Neuronal stem cell (in vitro differentiated cells): Measurements from ENCODE around the gene RGS6.

ENCODE experiments used
- DNase-seq: peaks from one replicate; pipeline ENCODE4 v3.0.0-alpha.2; 2013; ENCODE audit warnings: low spot score
- H2AFZ ChIP-seq: one replicate; pipeline ENCODE4 v1.6.1; 2013; ENCODE audit warnings: mild to moderate bottlenecking, low read length, inconsistent platforms
- H2AK5ac ChIP-seq: 2 replicates; pipeline ENCODE4 v1.6.1; 2013; ENCODE audit warnings: low read depth, mild to moderate bottlenecking, inconsistent platforms, low read length, moderate library complexity, mixed read lengths
- H2BK120ac ChIP-seq: 2 replicates; pipeline ENCODE4 v1.6.1; 2013; ENCODE audit warnings: low read depth, mild to moderate bottlenecking, inconsistent platforms, low read length, moderate library complexity, mixed read lengths
- H2BK12ac ChIP-seq: one replicate; pipeline ENCODE4 v1.6.1; 2013; ENCODE audit warnings: low read length, inconsistent platforms
- H2BK15ac ChIP-seq: 2 replicates; pipeline ENCODE4 v1.6.1; 2013; ENCODE audit warnings: mild to moderate bottlenecking, low read length, inconsistent platforms, mixed read lengths
- H2BK5ac ChIP-seq: one replicate; pipeline ENCODE4 v1.6.1; 2013; ENCODE audit warnings: inconsistent platforms, mild to moderate bottlenecking, low read length, moderate library complexity
- H3K14ac ChIP-seq: one replicate; pipeline ENCODE4 v1.6.1; 2013; ENCODE audit warnings: low read length, inconsistent platforms
- H3K18ac ChIP-seq: 2 replicates; pipeline ENCODE4 v1.6.1; 2013; ENCODE audit warnings: low read length, inconsistent platforms
- H3K23ac ChIP-seq: 2 replicates; pipeline ENCODE4 v1.6.1; 2013; ENCODE audit warnings: low read depth, mild to moderate bottlenecking, mixed read lengths, low read length, inconsistent platforms; ENCODE audit not compliant: poor library complexity
- H3K27ac ChIP-seq: replicated peaks from 3 replicates; pipeline ENCODE4 v1.5.1; 2013; ENCODE audit warnings: low read length, inconsistent platforms
- H3K27me3 ChIP-seq, 3 experiments: 2 replicates each; pipeline ENCODE4 v1.6.1; 2013; ENCODE audit warnings: low read length in 3 of 3, mild to moderate bottlenecking in 2 of 3, inconsistent platforms in 1 of 3, low read depth in 1 of 3, mixed read lengths in 1 of 3, moderate library complexity in 1 of 3; ENCODE audit not compliant: control insufficient read depth in 3 of 3, insufficient read depth in 3 of 3
- H3K36me3 ChIP-seq, 2 donors: replicated peaks in 1 of 2; 2 replicates each; pipeline ENCODE4 v1.6.1; 2013; ENCODE audit warnings: low read length in 2 of 2; ENCODE audit not compliant: control insufficient read depth in 2 of 2, insufficient read depth in 2 of 2
- H3K4ac ChIP-seq: 2 replicates; pipeline ENCODE4 v1.6.1; 2013; ENCODE audit warnings: inconsistent platforms, mild to moderate bottlenecking, low read length, moderate library complexity
- H3K4me1 ChIP-seq, 2 donors: 1 replicate in 1 of 2; 2 replicates in 1 of 2; pipeline ENCODE4 v1.6.1; 2013; ENCODE audit warnings: low read length in 2 of 2, low read depth in 1 of 2; ENCODE audit not compliant: control insufficient read depth in 2 of 2, insufficient read depth in 1 of 2
- H3K4me2 ChIP-seq: one replicate; pipeline ENCODE4 v1.6.1; 2013; ENCODE audit warnings: mild to moderate bottlenecking, low read length, inconsistent platforms; ENCODE audit not compliant: insufficient read depth, poor library complexity, severe bottlenecking
- H3K4me3 ChIP-seq, 2 donors: 2 replicates each; pipeline ENCODE4 v1.5.1; 2013; ENCODE audit warnings: low read length in 2 of 2, mild to moderate bottlenecking in 2 of 2, inconsistent platforms in 1 of 2, moderate library complexity in 1 of 2
- H3K79me1 ChIP-seq: one replicate; pipeline ENCODE4 v1.6.1; 2013; ENCODE audit warnings: low read depth, mild to moderate bottlenecking, inconsistent platforms, low read length, moderate library complexity
- H3K9ac ChIP-seq: one replicate; pipeline ENCODE4 v1.6.1; 2013; ENCODE audit warnings: mild to moderate bottlenecking, low read depth, low read length, inconsistent platforms; ENCODE audit not compliant: poor library complexity
- H3K9me3 ChIP-seq, 2 donors: replicated peaks in 1 of 2; 2 replicates each; pipeline versions ENCODE3 to v1.6.1; 2013; ENCODE audit warnings: low read length in 2 of 2, mild to moderate bottlenecking in 2 of 2, inconsistent platforms in 1 of 2, low read depth in 1 of 2, mixed read lengths in 1 of 2, moderate library complexity in 1 of 2; ENCODE audit not compliant: control insufficient read depth in 2 of 2, insufficient read depth in 1 of 2
- H4K8ac ChIP-seq: one replicate; pipeline ENCODE4 v1.6.1; 2013; ENCODE audit warnings: low read depth, mild to moderate bottlenecking, inconsistent platforms, low read length, moderate library complexity
- H4K91ac ChIP-seq: one replicate; pipeline ENCODE4 v1.6.1; 2013; ENCODE audit warnings: low read length, low read depth, mild to moderate bottlenecking, inconsistent platforms; ENCODE audit not compliant: poor library complexity
- WGBS, 2 donors: extraction: QIAGEN DNeasy Blood & Tissue Kit; methylation state at CpG; one replicate each; pipeline ENCODE4 v1.1.7; 2013; ENCODE audit warnings: missing lambda C conversion rate in 2 of 2, mixed read lengths in 1 of 2; ENCODE audit not compliant: insufficient read length in 2 of 2, insufficient replicate concordance in 1 of 2; ENCODE audit errors: extremely low coverage in 2 of 2; 5-methylcytosine and 5-hydroxymethylcytosine counted together

RGS6 gene

DNA sequence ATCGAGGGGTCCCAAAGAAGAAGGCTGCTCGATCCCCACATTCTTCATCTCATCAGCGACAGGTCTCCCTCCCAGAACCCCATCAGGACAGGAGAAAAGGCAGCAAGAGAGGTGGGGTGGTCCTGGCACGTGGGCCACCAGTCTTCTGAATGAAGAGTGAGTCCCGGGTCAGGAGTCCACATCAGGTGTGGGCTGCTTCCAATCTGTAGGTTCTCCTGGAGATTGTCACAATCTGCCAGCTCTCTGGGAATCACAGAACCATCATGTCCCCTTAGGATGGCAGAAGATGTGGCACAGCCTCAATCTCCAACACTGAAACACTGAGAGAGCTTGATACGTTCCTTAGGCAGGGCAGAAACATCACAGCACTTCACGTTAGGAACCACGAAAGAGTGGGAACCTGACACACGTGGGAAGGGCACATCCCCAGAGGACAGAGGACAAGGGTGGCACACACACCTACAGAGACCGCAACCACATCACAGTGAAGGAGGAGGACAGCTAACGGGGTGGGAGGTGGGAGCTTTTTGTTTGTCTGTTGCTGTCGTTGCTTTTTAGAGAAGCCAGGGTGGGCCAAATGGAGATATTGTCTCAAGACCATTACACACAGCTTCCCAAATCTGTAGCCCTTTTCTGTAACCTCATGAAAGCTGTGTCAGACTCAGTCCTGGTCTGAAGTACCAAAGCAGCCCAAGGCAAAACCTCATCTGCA lies 677.1 kb downstream of the RGS6 start:
- no peak overlapping the region for H2BK15ac ChIP-seq
- DNase-seq: no peak
- H3K18ac ChIP-seq: peak overlapping the region; percentile 3
- no peak overlapping the region for H2BK120ac ChIP-seq
- H3K9ac ChIP-seq: no peak overlapping the region
- no peaks in the 10 kb centered on the region for H3K27me3 ChIP-seq
- H2AFZ ChIP-seq: no peak overlapping the region
- no peaks in the 10 kb centered on the region for H3K79me1 ChIP-seq
- no peak overlapping the region for H3K4ac ChIP-seq
- no peak overlapping the region for H3K27ac ChIP-seq
- H3K36me3 ChIP-seq: no peaks in the 10 kb centered on the region
- H3K23ac ChIP-seq: no peak overlapping the region
- H3K9me3 ChIP-seq: no peaks in the 10 kb centered on the region
- no peak overlapping the region for H2AK5ac ChIP-seq
- WGBS, 2 donors: no CpG with 5 or more reads among the region's 12 CpGs
- H3K14ac ChIP-seq: no peak overlapping the region
- no peak overlapping the region for H2BK5ac ChIP-seq
- H3K4me1 ChIP-seq: peaks cover 0 to 14% of the 10 kb centered on the region in 2 donors
- no peak overlapping the region for H4K8ac ChIP-seq
- no peak overlapping the region for H2BK12ac ChIP-seq
- no peak overlapping the region for H4K91ac ChIP-seq
- no peak overlapping the region for H3K4me2 ChIP-seq
- H3K4me3 ChIP-seq: no peak overlapping the region

GRCh38 chr14:72610096-72610830 lies 678.0 kb downstream of the RGS6 start:
- DNase-seq: no peak
- Histone ChIP-seq H2BK12ac (no peak overlapping the region), H3K36me3 (no peaks in the 10 kb centered on the region), H4K8ac (no peak overlapping the region), H3K79me1 (no peaks in the 10 kb centered on the region), H2BK120ac (peak overlapping the region; percentile 51), H3K23ac (no peak overlapping the region), H2BK15ac (peak overlapping the region; percentile 64), H2AFZ (no peak overlapping the region), H3K4ac (no peak overlapping the region), H4K91ac (no peak overlapping the region), H3K14ac (no peak overlapping the region), H3K9ac (no peak overlapping the region), H3K4me1 (peaks cover 0 to 16% of the 10 kb centered on the region in 2 donors), H3K4me2 (no peak overlapping the region), H2AK5ac (peak overlapping the region; percentile 77), H3K4me3 (no peak overlapping the region), H3K18ac (peak overlapping the region; percentile 17), H3K27me3 (no peaks in the 10 kb centered on the region), H3K9me3 (no peaks in the 10 kb centered on the region), H3K27ac (no peak overlapping the region), H2BK5ac (peak overlapping the region; percentile 25)
- no CpG with 5 or more reads among the region's 12 CpGs for WGBS, 2 donors

DNA sequence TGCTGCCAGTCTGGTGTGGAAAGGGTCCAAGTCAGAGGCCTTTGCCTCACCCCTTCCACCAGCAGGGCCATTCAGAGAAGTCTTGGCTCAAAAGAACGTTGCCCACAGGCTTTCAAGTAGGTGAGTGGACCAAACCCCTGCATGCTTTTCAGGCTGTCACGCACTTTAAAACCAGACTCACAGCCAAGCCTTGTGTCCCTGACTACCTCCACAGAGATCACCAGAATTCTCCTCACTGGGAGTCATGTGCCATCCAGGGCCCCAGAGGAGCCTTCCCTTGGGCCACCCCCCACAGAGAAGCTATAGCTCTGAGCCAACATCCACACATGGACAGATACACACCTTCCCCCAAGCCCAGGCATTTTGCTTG lies 678.6 kb downstream of the RGS6 start:
- no peak overlapping the region for H4K91ac ChIP-seq
- peak overlapping the region; percentile 19 for H3K23ac ChIP-seq
- no peak overlapping the region for H2BK12ac ChIP-seq
- H2BK15ac ChIP-seq: peak overlapping the region; percentile 64
- no peak overlapping the region for H2AFZ ChIP-seq
- H3K79me1 ChIP-seq: no peaks in the 10 kb centered on the region
- H3K27me3 ChIP-seq: no peaks in the 10 kb centered on the region
- no peak overlapping the region for H4K8ac ChIP-seq
- H3K9me3 ChIP-seq: no peaks in the 10 kb centered on the region
- H3K14ac ChIP-seq: no peak overlapping the region
- no peak overlapping the region for H3K4ac ChIP-seq
- peaks cover 0 to 19% of the 10 kb centered on the region in 2 donors for H3K4me1 ChIP-seq
- no peak overlapping the region for H3K4me2 ChIP-seq
- H3K4me3 ChIP-seq: no peak overlapping the region
- H2BK120ac ChIP-seq: no peak overlapping the region
- H3K27ac ChIP-seq: no peak overlapping the region
- H3K9ac ChIP-seq: no peak overlapping the region
- peak overlapping the region; percentile 77 for H2AK5ac ChIP-seq
- no peak for DNase-seq
- no CpG with 5 or more reads among the region's 2 CpGs for WGBS, 2 donors
- H2BK5ac ChIP-seq: peak overlapping the region; percentile 25
- no peak overlapping the region for H3K18ac ChIP-seq
- H3K36me3 ChIP-seq: no peaks in the 10 kb centered on the region

- no peak for DNase-seq
- Histone ChIP-seq H4K8ac (no peak overlapping the region), H3K14ac (no peak overlapping the region), H3K4me3 (no peak overlapping the region), H3K23ac (peak overlapping the region; percentile 60), H2AK5ac (no peak overlapping the region), H3K18ac (no peak overlapping the region), H2BK120ac (no peak overlapping the region), H2AFZ (no peak overlapping the region), H2BK15ac (no peak overlapping the region), H2BK12ac (no peak overlapping the region), H3K79me1 (no peaks in the 10 kb centered on the region), H3K9ac (no peak overlapping the region), H3K9me3 (no peaks in the 10 kb centered on the region), H3K4me2 (no peak overlapping the region), H3K27me3 (no peaks in the 10 kb centered on the region), H3K4me1 (peaks cover 0 to 24% of the 10 kb centered on the region in 2 donors), H2BK5ac (no peak overlapping the region), H4K91ac (no peak overlapping the region), H3K4ac (no peak overlapping the region), H3K36me3 (no peaks in the 10 kb centered on the region), H3K27ac (no peak overlapping the region)
- WGBS, 2 donors: no CpG with 5 or more reads among the region's 4 CpGs
Observed at GRCh38 chr14:72611506-72611905, 679.3 kb downstream of the RGS6 start.
